ENCODE data around the gene TRAF2. TPM values are rescaled to one million over a fixed set of nuclear protein-coding genes. Genes with fewer than 3 reads are reported as not detected.

TRAF2 gene
- total RNA-seq, 1 donor = 6.2 TPM

- H3K36me3 ChIP-seq (ENCODE audit: insufficient read depth, low read length) = peaks cover 18% of the 10 kb centered on the region
- TF ChIP-seq, protein P1, sequence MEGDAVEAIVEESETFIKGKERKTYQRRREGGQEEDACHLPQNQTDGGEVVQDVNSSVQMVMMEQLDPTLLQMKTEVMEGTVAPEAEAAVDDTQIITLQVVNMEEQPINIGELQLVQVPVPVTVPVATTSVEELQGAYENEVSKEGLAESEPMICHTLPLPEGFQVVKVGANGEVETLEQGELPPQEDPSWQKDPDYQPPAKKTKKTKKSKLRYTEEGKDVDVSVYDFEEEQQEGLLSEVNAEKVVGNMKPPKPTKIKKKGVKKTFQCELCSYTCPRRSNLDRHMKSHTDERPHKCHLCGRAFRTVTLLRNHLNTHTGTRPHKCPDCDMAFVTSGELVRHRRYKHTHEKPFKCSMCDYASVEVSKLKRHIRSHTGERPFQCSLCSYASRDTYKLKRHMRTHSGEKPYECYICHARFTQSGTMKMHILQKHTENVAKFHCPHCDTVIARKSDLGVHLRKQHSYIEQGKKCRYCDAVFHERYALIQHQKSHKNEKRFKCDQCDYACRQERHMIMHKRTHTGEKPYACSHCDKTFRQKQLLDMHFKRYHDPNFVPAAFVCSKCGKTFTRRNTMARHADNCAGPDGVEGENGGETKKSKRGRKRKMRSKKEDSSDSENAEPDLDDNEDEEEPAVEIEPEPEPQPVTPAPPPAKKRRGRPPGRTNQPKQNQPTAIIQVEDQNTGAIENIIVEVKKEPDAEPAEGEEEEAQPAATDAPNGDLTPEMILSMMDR (IDR thresholded peaks at IDR 0.05; ENCODE audit: extremely low read depth, low read depth, low read length) = no peak
- H3K4me3 ChIP-seq (ENCODE audit: insufficient read depth, low read length) = no peak overlapping the region
- no peak for DNase-seq (ENCODE audit: insufficient read length, low spot score, missing footprints)
- H3K9me3 ChIP-seq (ENCODE audit: low read depth, low read length) = no peaks in the 10 kb centered on the region
- H3K4me2 ChIP-seq (ENCODE audit: insufficient read depth, low read length) = no peak overlapping the region
- H3K4me1 ChIP-seq (ENCODE audit: insufficient read depth, low read length) = no peaks in the 10 kb centered on the region
- H3K27me3 ChIP-seq (ENCODE audit: insufficient read depth, low read length) = no peaks in the 10 kb centered on the region
- H2AFZ ChIP-seq (ENCODE audit: low read length) = no peak overlapping the region
- no peaks in the 10 kb centered on the region for H3K79me2 ChIP-seq (ENCODE audit: insufficient read depth, low read length)
- no peak overlapping the region for H3K27ac ChIP-seq (ENCODE audit: low read depth, low read length)
- H4K20me1 ChIP-seq (ENCODE audit: insufficient read depth, low read length) = no peaks in the 10 kb centered on the region
Measured at GRCh38 chr9:136934277-136934676, 48.0 kb downstream of the TRAF2 start.

DNA sequence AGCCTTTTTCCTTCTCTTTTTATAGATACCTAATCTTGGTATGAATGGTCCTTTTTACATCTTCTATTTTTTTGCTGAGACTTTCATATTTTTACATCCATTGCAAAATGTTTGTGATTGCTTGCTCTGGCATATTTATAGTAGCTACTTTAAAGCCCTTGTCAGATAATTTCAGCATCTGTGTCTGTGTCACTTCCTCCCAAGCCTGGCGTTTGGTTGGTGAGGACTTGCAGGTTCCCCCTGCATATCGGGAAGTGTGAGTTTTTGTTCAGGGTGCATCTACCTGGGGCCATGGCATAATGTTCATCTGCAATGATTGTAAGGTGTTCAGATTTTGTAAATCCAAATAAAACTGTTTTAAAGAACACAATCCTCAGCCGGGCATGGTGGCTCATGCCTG lies 49.3 kb downstream of the TRAF2 start:
- no peaks in the 10 kb centered on the region for H3K9me3 ChIP-seq (ENCODE audit: low read depth, low read length)
- no peak overlapping the region for H3K4me2 ChIP-seq (ENCODE audit: insufficient read depth, low read length)
- H3K27ac ChIP-seq (ENCODE audit: low read depth, low read length) = no peak overlapping the region
- H2AFZ ChIP-seq (ENCODE audit: low read length) = no peak overlapping the region
- no peak for DNase-seq (ENCODE audit: insufficient read length, low spot score, missing footprints)
- H3K4me1 ChIP-seq (ENCODE audit: insufficient read depth, low read length) = no peaks in the 10 kb centered on the region
- peaks cover 6% of the 10 kb centered on the region for H3K79me2 ChIP-seq (ENCODE audit: insufficient read depth, low read length)
- H3K27me3 ChIP-seq (ENCODE audit: insufficient read depth, low read length) = no peaks in the 10 kb centered on the region
- no peak overlapping the region for H3K4me3 ChIP-seq (ENCODE audit: insufficient read depth, low read length)
- H4K20me1 ChIP-seq (ENCODE audit: insufficient read depth, low read length) = peaks cover 9% of the 10 kb centered on the region
- TF ChIP-seq, protein P1 (IDR thresholded peaks at IDR 0.05; ENCODE audit: extremely low read depth, low read depth, low read length) = no peak
- H3K36me3 ChIP-seq (ENCODE audit: insufficient read depth, low read length) = peaks cover 26% of the 10 kb centered on the region

DNA sequence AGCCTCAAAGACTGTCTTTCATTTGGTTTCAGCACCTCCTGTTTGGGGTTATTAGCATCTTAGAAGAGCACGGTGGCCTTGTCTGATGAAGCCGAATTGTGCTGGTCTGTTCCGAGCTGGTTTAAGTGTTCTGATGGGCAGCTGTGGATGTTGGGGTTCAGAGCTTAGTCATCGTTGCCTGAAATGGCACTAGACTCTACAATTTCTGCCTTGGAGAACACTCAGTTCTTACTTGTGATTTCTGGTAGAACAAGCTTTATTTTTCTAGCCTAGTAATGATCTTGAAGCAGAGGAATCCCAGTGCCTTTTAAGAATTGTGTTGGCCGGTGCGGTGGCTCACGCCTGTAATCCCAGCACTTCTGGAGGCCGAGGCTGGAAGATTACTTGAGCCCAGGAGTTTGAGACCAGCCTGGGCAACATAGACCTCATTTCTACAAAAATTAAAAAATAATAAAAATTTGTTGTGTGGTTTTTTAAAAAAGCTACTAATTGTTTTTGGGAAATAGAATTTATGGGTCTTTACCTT lies 50.4 kb downstream of the TRAF2 start:
- H3K36me3 ChIP-seq (ENCODE audit: insufficient read depth, low read length) = peaks cover 36% of the 10 kb centered on the region
- no peak overlapping the region for H3K27ac ChIP-seq (ENCODE audit: low read depth, low read length)
- no peaks in the 10 kb centered on the region for H3K9me3 ChIP-seq (ENCODE audit: low read depth, low read length)
- H3K27me3 ChIP-seq (ENCODE audit: insufficient read depth, low read length) = no peaks in the 10 kb centered on the region
- DNase-seq (ENCODE audit: insufficient read length, low spot score, missing footprints) = no peak
- no peaks in the 10 kb centered on the region for H3K4me1 ChIP-seq (ENCODE audit: insufficient read depth, low read length)
- no peak overlapping the region for H2AFZ ChIP-seq (ENCODE audit: low read length)
- TF ChIP-seq, protein P1 (IDR thresholded peaks at IDR 0.05; ENCODE audit: extremely low read depth, low read depth, low read length) = no peak
- no peak overlapping the region for H3K4me3 ChIP-seq (ENCODE audit: insufficient read depth, low read length)
- peaks cover 9% of the 10 kb centered on the region for H4K20me1 ChIP-seq (ENCODE audit: insufficient read depth, low read length)
- no peak overlapping the region for H3K4me2 ChIP-seq (ENCODE audit: insufficient read depth, low read length)
- H3K79me2 ChIP-seq (ENCODE audit: insufficient read depth, low read length) = peaks cover 16% of the 10 kb centered on the region

DNA sequence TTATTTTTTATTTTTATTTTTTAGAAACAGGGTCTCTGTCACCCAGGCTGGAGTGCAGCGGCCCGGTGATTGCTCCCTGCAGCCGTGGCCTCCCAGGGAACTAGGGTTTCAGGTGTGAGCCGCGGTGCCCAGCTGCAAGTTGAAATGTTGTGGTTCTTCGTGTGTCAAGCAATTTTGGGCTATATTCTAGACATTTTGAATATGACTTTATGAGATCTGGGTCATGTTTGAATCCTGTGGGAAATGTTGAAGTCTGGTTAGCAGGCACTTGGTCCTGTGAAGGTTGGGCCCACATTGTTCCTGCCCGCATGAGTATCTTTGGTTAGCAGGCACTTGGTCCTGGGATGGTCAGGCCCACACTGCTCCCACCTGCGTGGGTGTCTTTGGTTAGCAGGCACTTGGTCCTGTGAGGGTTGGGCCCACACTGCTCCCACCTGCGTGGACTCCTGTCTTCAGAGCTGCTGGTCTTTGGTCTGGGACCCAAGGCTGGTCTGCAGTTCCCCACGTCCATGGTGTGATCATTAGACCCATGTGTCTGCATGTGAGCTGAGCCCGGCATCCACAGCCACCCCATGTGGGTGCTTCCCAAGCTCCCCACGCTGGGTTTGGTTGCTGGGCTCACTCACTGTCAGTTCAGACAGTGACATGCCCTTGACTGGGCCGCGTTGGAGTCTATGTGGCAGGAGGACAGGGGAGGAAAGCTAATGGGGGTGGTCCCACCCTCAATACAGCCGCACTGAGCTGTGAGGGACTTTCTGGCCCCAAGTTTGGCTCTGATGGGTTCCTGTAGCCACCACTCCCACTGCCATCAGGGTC lies 51.1 kb downstream of the TRAF2 start:
- Histone ChIP-seq H3K4me1 (ENCODE audit: insufficient read depth, low read length) (no peaks in the 10 kb centered on the region), H3K4me3 (ENCODE audit: insufficient read depth, low read length) (no peak overlapping the region), H4K20me1 (ENCODE audit: insufficient read depth, low read length) (peaks cover 9% of the 10 kb centered on the region), H3K4me2 (ENCODE audit: insufficient read depth, low read length) (no peak overlapping the region), H3K36me3 (ENCODE audit: insufficient read depth, low read length) (peaks cover 43% of the 10 kb centered on the region), H3K9me3 (ENCODE audit: low read depth, low read length) (no peaks in the 10 kb centered on the region), H3K27ac (ENCODE audit: low read depth, low read length) (no peak overlapping the region), H2AFZ (ENCODE audit: low read length) (no peak overlapping the region), H3K27me3 (ENCODE audit: insufficient read depth, low read length) (no peaks in the 10 kb centered on the region), H3K79me2 (ENCODE audit: insufficient read depth, low read length) (peaks cover 23% of the 10 kb centered on the region)
- no peak for DNase-seq (ENCODE audit: insufficient read length, low spot score, missing footprints)
- TF ChIP-seq, protein P1 (IDR thresholded peaks at IDR 0.05; ENCODE audit: extremely low read depth, low read depth, low read length) = no peak
